Amniotic stem cell (primary cell): ENCODE measurements around the gene PGGHG.
"Not testable (repeated sequence)": the region's sequence is repeated elsewhere in the genome, so short reads cannot be mapped to it uniquely, and the experiment has no call there.

Source experiments
- DNase-seq: peaks from one replicate; lab custom pipeline; 2025; lab: John Stamatoyannopoulos, UW

Gene PGGHG

GRCh38 chr11:288478-289397 lies at the start of gene PGGHG:
Gene PGGHG, plus strand, starts transcription at chr11:289126. Its CDS starts 691 bp downstream, at chr11:289817.
- DNase-seq, result peak; percentile 12

GRCh38 chr11:240315-240714 lies 48.6 kb upstream of the PGGHG start:
- no peak for DNase-seq

GRCh38 chr11:241634-242033 lies 47.3 kb upstream of the PGGHG start:
- DNase-seq, result no peak

- DNase-seq, result no peak
These were observed 44.5 kb upstream of the PGGHG start for GRCh38 chr11:244376-244775.

GRCh38 chr11:249062-249461 lies 39.9 kb upstream of the PGGHG start:
- DNase-seq, result no peak

GRCh38 chr11:250274-250673 lies 38.7 kb upstream of the PGGHG start:
- DNase-seq, result no peak

- DNase-seq, result no peak
These were observed 38.1 kb upstream of the PGGHG start for GRCh38 chr11:250740-251299.

GRCh38 chr11:251550-251949 lies 37.4 kb upstream of the PGGHG start:
- DNase-seq, result no peak

- DNase-seq, result no peak
These were observed 36.3 kb upstream of the PGGHG start for GRCh38 chr11:252666-253065.

GRCh38 chr11:253160-253885 lies 35.6 kb upstream of the PGGHG start:
- no peak for DNase-seq

- DNase-seq, result no peak
These were observed 35.0 kb upstream of the PGGHG start for GRCh38 chr11:253886-254270.

GRCh38 chr11:255176-255575 lies 33.8 kb upstream of the PGGHG start:
- no peak for DNase-seq

- no peak for DNase-seq
These were observed 33.1 kb upstream of the PGGHG start for GRCh38 chr11:255816-256215.

- no peak for DNase-seq
These were observed 31.8 kb upstream of the PGGHG start for GRCh38 chr11:256952-257737.

- DNase-seq, result no peak
These were observed 31.0 kb upstream of the PGGHG start for GRCh38 chr11:257766-258493.

GRCh38 chr11:259413-259812 lies 29.5 kb upstream of the PGGHG start:
- no peak for DNase-seq

- no peak for DNase-seq
These were observed 27.3 kb upstream of the PGGHG start for GRCh38 chr11:261624-262023.

- no peak for DNase-seq
These were observed 22.1 kb upstream of the PGGHG start for GRCh38 chr11:266676-267439.

GRCh38 chr11:267491-267994 lies 21.4 kb upstream of the PGGHG start:
- DNase-seq, result no peak

- not testable (repeated sequence) for DNase-seq
These were observed 20.2 kb upstream of the PGGHG start for GRCh38 chr11:268716-269145.
